ENCODE data around the gene BEND4. TPM values are rescaled to one million over a fixed set of nuclear protein-coding genes. Genes with fewer than 3 reads are reported as not detected.
A peak's percentile ranks its signal among the peaks of the same experiment; 100 is the strongest.

Gene BEND4
- total and polyA plus RNA-seq, 8 donors = 0.03 to 0.42 (median 0.05) TPM

GRCh38 chr4:42066402-42066801, 86.1 kb downstream of the BEND4 start:
- DNase-seq (peak in 1 of 4 donors; percentile 5), ATAC-seq (peak; percentile 57)
- Histone ChIP-seq H3K27ac (no peak overlapping the region), H3K27me3 (no peaks in the 10 kb centered on the region), H3K9me3 (no peaks in the 10 kb centered on the region), H3K4me1 (no peaks in the 10 kb centered on the region), H3K36me3 (peaks cover 0 to 46% of the 10 kb centered on the region in 2 donors), H3K4me3 (no peak overlapping the region)
- intact Hi-C loops (cut with DNase I) = no loop called here
- no peak for TF ChIP-seq CTCF (IDR thresholded peaks at IDR 0.05)

Other genes with a start within 250 kb of the BEND4 start
- 10 to 100 TPM; 70.9 to 87.7 TPM for gene TMEM33, start 217.2 kb downstream of the BEND4 start, total RNA-seq
- gene TMEM33, start 217.2 kb downstream of the BEND4 start, polyA plus RNA-seq (ENCODE audit: insufficient read length in 6 of 6) = 10 to 100 TPM; 29.8 to 33.4 (median 31.2) TPM
- gene DCAF4L1, start 170.9 kb downstream of the BEND4 start, total RNA-seq = under 1 TPM; 0.15 to 0.58 TPM
- gene DCAF4L1, start 170.9 kb downstream of the BEND4 start, polyA plus RNA-seq (ENCODE audit: insufficient read length in 6 of 6) = under 1 TPM; 0.17 to 0.33 (median 0.23) TPM
- gene SLC30A9, start 162.1 kb downstream of the BEND4 start, total RNA-seq = 10 to 100 TPM; 45.7 to 57.3 TPM
- gene SLC30A9, start 162.1 kb downstream of the BEND4 start, polyA plus RNA-seq (ENCODE audit: insufficient read length in 6 of 6) = 10 to 100 TPM; 71.0 to 90.8 (median 85.7) TPM
- gene SHISA3, start 244.8 kb upstream of the BEND4 start, total RNA-seq = 1 to 10 TPM; 1.9 to 2.9 TPM
- gene SHISA3, start 244.8 kb upstream of the BEND4 start, polyA plus RNA-seq (ENCODE audit: insufficient read length in 6 of 6) = 10 to 100 TPM; 26.6 to 42.3 (median 35.7) TPM